Naive B cell (primary cell): ENCODE data around the gene DDR1. TPM values are rescaled to one million over a fixed set of nuclear protein-coding genes. Genes with fewer than 3 reads are reported as not detected.

Experiments
- ATAC-seq, 2 donors: fragments of 150-1000 bp; cut with Tn5 transposase; 2 replicates each; pipeline ENCODE4 v1.10.0; 2021; ENCODE audit warnings: low read depth in 2 of 2, mild to moderate bottlenecking in 2 of 2, moderate library complexity in 2 of 2
- DNase-seq: peaks from one replicate; pipeline ENCODE4 v3.0.0; 2022
- H3K27ac Mint-ChIP-seq, 6 donors: one replicate each; pipeline ENCODE4 v1.8.0; 2020 to 2022; ENCODE audit warnings: mild to moderate bottlenecking in 6 of 6, mixed read lengths in 6 of 6, moderate library complexity in 5 of 6, inconsistent platforms in 2 of 6
- H3K27me3 Mint-ChIP-seq, 3 donors: one replicate each; pipeline ENCODE4 v1.8.0; 2021 to 2022; ENCODE audit warnings: mixed read lengths in 3 of 3, mild to moderate bottlenecking in 1 of 3
- H3K36me3 Mint-ChIP-seq, 2 donors: one replicate each; pipeline ENCODE4 v1.8.0; 2020 to 2022; ENCODE audit warnings: mixed read lengths in 2 of 2, inconsistent platforms in 1 of 2, mild to moderate bottlenecking in 1 of 2
- H3K4me1 Mint-ChIP-seq, 3 donors: one replicate each; pipeline ENCODE4 v1.8.0; 2020 to 2022; ENCODE audit warnings: mixed read lengths in 3 of 3, inconsistent platforms in 1 of 3, mild to moderate bottlenecking in 1 of 3, moderate library complexity in 1 of 3
- H3K4me3 Mint-ChIP-seq, 8 donors: one replicate each; pipeline ENCODE4 v1.8.0; 2020 to 2022; ENCODE audit warnings: mild to moderate bottlenecking in 8 of 8, mixed read lengths in 8 of 8, moderate library complexity in 8 of 8, inconsistent platforms in 2 of 8
- H3K9me3 Mint-ChIP-seq, 7 donors: one replicate each; pipeline ENCODE4 v1.8.0; 2020 to 2022; ENCODE audit warnings: mixed read lengths in 7 of 7, mild to moderate bottlenecking in 5 of 7, inconsistent platforms in 2 of 7, moderate library complexity in 1 of 7
- polyA plus RNA-seq, 6 donors: library from polyadenylated mRNA; unstranded; fragments of 300-500 nt; fragmentation: Illumina TruSeq; gene quantifications; one replicate each; pipeline ENCODE4 v1.2.3, GENCODE V29; 2021; ENCODE audit warnings: low read depth in 6 of 6

DDR1 gene
- polyA plus RNA-seq, 6 donors from 2014 or later: 3.6 to 8.0 (median 4.4) TPM

- Mint-ChIP-seq H3K27me3 (peaks cover 0 to 5% (median 0%) of the 10 kb centered on the region in 3 donors), H3K4me1 (no peaks in the 10 kb centered on the region), H3K4me3 (no peak overlapping the region), H3K9me3 (peaks cover 3 to 13% (median 9%) of the 10 kb centered on the region in 7 donors), H3K36me3 (peaks cover 8 to 14% of the 10 kb centered on the region in 2 donors), H3K27ac (no peak overlapping the region)
- ATAC-seq (no peak), DNase-seq (no peak)
Observed at GRCh38 chr6:30928677-30929076, 44.4 kb downstream of the DDR1 start.

- Mint-ChIP-seq H3K4me1 (no peaks in the 10 kb centered on the region), H3K9me3 (peaks cover 3 to 13% (median 9%) of the 10 kb centered on the region in 7 donors), H3K27ac (no peak overlapping the region), H3K4me3 (no peak overlapping the region), H3K36me3 (peaks cover 8 to 14% of the 10 kb centered on the region in 2 donors), H3K27me3 (peaks cover 0 to 11% (median 10%) of the 10 kb centered on the region in 3 donors)
- no peak for ATAC-seq
- DNase-seq: no peak
Observed at GRCh38 chr6:30930506-30930905, 46.2 kb downstream of the DDR1 start.

GRCh38 chr6:30931272-30931671 lies 47.0 kb downstream of the DDR1 start:
- Mint-ChIP-seq H3K9me3 (peaks cover 3 to 13% (median 9%) of the 10 kb centered on the region in 7 donors), H3K36me3 (peaks cover 8 to 14% of the 10 kb centered on the region in 2 donors), H3K4me3 (no peak overlapping the region), H3K27ac (peak overlapping the region in 1 of 6 donors; percentile 86), H3K4me1 (no peaks in the 10 kb centered on the region), H3K27me3 (peaks cover 0 to 19% (median 14%) of the 10 kb centered on the region in 3 donors)
- DNase-seq (no peak), ATAC-seq (no peak)

GRCh38 chr6:30931969-30932645 lies 47.8 kb downstream of the DDR1 start, which contains the start of gene SFTA2:
Gene SFTA2, minus strand, starts transcription at chr6:30932170. Its CDS starts 74 bp downstream, at chr6:30932096.
- ATAC-seq (no peak), DNase-seq (no peak)
- H3K27me3 Mint-ChIP-seq: peaks cover 0 to 27% (median 23%) of the 10 kb centered on the region in 3 donors
- H3K4me1 Mint-ChIP-seq: no peaks in the 10 kb centered on the region
- peaks cover 3 to 13% (median 9%) of the 10 kb centered on the region in 7 donors for H3K9me3 Mint-ChIP-seq
- peak within 1 kb of the TSS in 1 of 6 donors; percentile 86 for H3K27ac Mint-ChIP-seq
- no peak within 1 kb of the TSS for H3K4me3 Mint-ChIP-seq
- H3K36me3 Mint-ChIP-seq: peaks cover 8 to 9% of the 10 kb centered on the region in 2 donors

GRCh38 chr6:30932665-30933365 lies 48.5 kb downstream of the DDR1 start:
- no peaks in the 10 kb centered on the region for H3K4me1 Mint-ChIP-seq
- DNase-seq (no peak), ATAC-seq (no peak)
- peak overlapping the region in 1 of 6 donors; percentile 82 for H3K27ac Mint-ChIP-seq
- H3K36me3 Mint-ChIP-seq: peaks cover 5 to 7% of the 10 kb centered on the region in 2 donors
- peaks cover 0 to 34% (median 26%) of the 10 kb centered on the region in 3 donors for H3K27me3 Mint-ChIP-seq
- peaks cover 3 to 13% (median 8%) of the 10 kb centered on the region in 7 donors for H3K9me3 Mint-ChIP-seq
- H3K4me3 Mint-ChIP-seq: no peak overlapping the region

GRCh38 chr6:30935018-30935417 lies 50.7 kb downstream of the DDR1 start:
- DNase-seq (no peak), ATAC-seq (no peak)
- H3K4me3 Mint-ChIP-seq: no peak overlapping the region
- no peak overlapping the region for H3K27ac Mint-ChIP-seq
- no peaks in the 10 kb centered on the region for H3K36me3 Mint-ChIP-seq
- peaks cover 5 to 51% (median 44%) of the 10 kb centered on the region in 3 donors for H3K27me3 Mint-ChIP-seq
- H3K4me1 Mint-ChIP-seq: peaks cover 0 to 6% (median 0%) of the 10 kb centered on the region in 3 donors
- no peaks in the 10 kb centered on the region for H3K9me3 Mint-ChIP-seq

- no peak for DNase-seq
- Mint-ChIP-seq H3K36me3 (no peaks in the 10 kb centered on the region), H3K4me1 (peaks cover 0 to 6% (median 0%) of the 10 kb centered on the region in 3 donors), H3K27me3 (peaks cover 11 to 73% (median 66%) of the 10 kb centered on the region in 3 donors), H3K4me3 (no peak overlapping the region), H3K9me3 (no peaks in the 10 kb centered on the region), H3K27ac (no peak overlapping the region)
- no peak for ATAC-seq
Observed at GRCh38 chr6:30937265-30937664, 52.9 kb downstream of the DDR1 start.

- peak overlapping the region in 1 of 8 donors; percentile 25 for H3K4me3 Mint-ChIP-seq
- H3K27me3 Mint-ChIP-seq: peaks cover 25 to 87% (median 76%) of the 10 kb centered on the region in 3 donors
- H3K4me1 Mint-ChIP-seq: peaks cover 5 to 9% (median 6%) of the 10 kb centered on the region in 3 donors
- peak overlapping the region in 1 of 6 donors; percentile 37 for H3K27ac Mint-ChIP-seq
- no peaks in the 10 kb centered on the region for H3K9me3 Mint-ChIP-seq
- ATAC-seq: no peak
- no peak for DNase-seq
- H3K36me3 Mint-ChIP-seq: no peaks in the 10 kb centered on the region
Observed at GRCh38 chr6:30938730-30939129, 54.4 kb downstream of the DDR1 start.

- Mint-ChIP-seq H3K4me3 (no peak overlapping the region), H3K36me3 (no peaks in the 10 kb centered on the region), H3K27ac (no peak overlapping the region), H3K9me3 (no peaks in the 10 kb centered on the region), H3K4me1 (peaks cover 5 to 9% (median 6%) of the 10 kb centered on the region in 3 donors), H3K27me3 (peaks cover 31 to 94% (median 83%) of the 10 kb centered on the region in 3 donors)
- ATAC-seq (no peak), DNase-seq (no peak)
Observed at GRCh38 chr6:30939473-30939872, 55.2 kb downstream of the DDR1 start.

- H3K4me3 Mint-ChIP-seq: peak within 1 kb of the TSS in 1 of 8 donors; percentile 38
- H3K27me3 Mint-ChIP-seq: peaks cover 37 to 93% (median 78%) of the 10 kb centered on the region in 3 donors
- peaks cover 5 to 9% (median 6%) of the 10 kb centered on the region in 3 donors for H3K4me1 Mint-ChIP-seq
- ATAC-seq (no peak), DNase-seq (no peak)
- H3K9me3 Mint-ChIP-seq: no peaks in the 10 kb centered on the region
- H3K27ac Mint-ChIP-seq: peak within 1 kb of the TSS in 2 of 6 donors; percentile 61 to 76
- no peaks in the 10 kb centered on the region for H3K36me3 Mint-ChIP-seq
Observed at GRCh38 chr6:30940361-30940986, 56.2 kb downstream of the DDR1 start, which contains the start of gene MUCL3. Gene MUCL3, plus strand, starts transcription at chr6:30940973. Its CDS starts 27 bp downstream, at chr6:30941000.

- no peak overlapping the region for H3K27ac Mint-ChIP-seq
- peak overlapping the region in 1 of 8 donors; percentile 58 for H3K4me3 Mint-ChIP-seq
- peaks cover 53 to 92% (median 65%) of the 10 kb centered on the region in 3 donors for H3K27me3 Mint-ChIP-seq
- no peaks in the 10 kb centered on the region for H3K9me3 Mint-ChIP-seq
- DNase-seq (no peak), ATAC-seq (no peak)
- H3K36me3 Mint-ChIP-seq: peaks cover 1 to 5% of the 10 kb centered on the region in 2 donors
- H3K4me1 Mint-ChIP-seq: peaks cover 5 to 9% (median 6%) of the 10 kb centered on the region in 3 donors
Observed at GRCh38 chr6:30942338-30943060, 58.2 kb downstream of the DDR1 start.

GRCh38 chr6:30944051-30944450 lies 59.7 kb downstream of the DDR1 start:
- Mint-ChIP-seq H3K36me3 (peaks cover 5 to 17% of the 10 kb centered on the region in 2 donors), H3K27me3 (peaks cover 59 to 93% (median 69%) of the 10 kb centered on the region in 3 donors), H3K4me3 (no peak overlapping the region), H3K27ac (no peak overlapping the region), H3K9me3 (peaks cover 0 to 3% (median 0%) of the 10 kb centered on the region in 7 donors), H3K4me1 (peaks cover 4 to 9% (median 8%) of the 10 kb centered on the region in 3 donors)
- ATAC-seq (no peak), DNase-seq (no peak)
